ENCODE data around the gene AUTS2.

AUTS2 gene

GRCh38 chr7:69820479-69821192, 222.4 kb downstream of the AUTS2 start:
- DNase-seq (ENCODE audit: low read depth) = no peak
- no peak overlapping the region for H3K4me3 ChIP-seq (ENCODE audit: low read length)
- no peak for TF ChIP-seq CTCF (conservative IDR thresholded peaks at IDR 0.05; ENCODE audit: low read depth, low read length)

- TF ChIP-seq CTCF (conservative IDR thresholded peaks at IDR 0.05; ENCODE audit: low read depth, low read length) = no peak
- no peak for DNase-seq (ENCODE audit: low read depth)
- no peak overlapping the region for H3K4me3 ChIP-seq (ENCODE audit: low read length)
Measured at GRCh38 chr7:69822386-69822785, 224.1 kb downstream of the AUTS2 start.

GRCh38 chr7:69823151-69823744, 225.0 kb downstream of the AUTS2 start:
- H3K4me3 ChIP-seq (ENCODE audit: low read length) = no peak overlapping the region
- no peak for DNase-seq (ENCODE audit: low read depth)
- no peak for TF ChIP-seq CTCF (conservative IDR thresholded peaks at IDR 0.05; ENCODE audit: low read depth, low read length)

DNA sequence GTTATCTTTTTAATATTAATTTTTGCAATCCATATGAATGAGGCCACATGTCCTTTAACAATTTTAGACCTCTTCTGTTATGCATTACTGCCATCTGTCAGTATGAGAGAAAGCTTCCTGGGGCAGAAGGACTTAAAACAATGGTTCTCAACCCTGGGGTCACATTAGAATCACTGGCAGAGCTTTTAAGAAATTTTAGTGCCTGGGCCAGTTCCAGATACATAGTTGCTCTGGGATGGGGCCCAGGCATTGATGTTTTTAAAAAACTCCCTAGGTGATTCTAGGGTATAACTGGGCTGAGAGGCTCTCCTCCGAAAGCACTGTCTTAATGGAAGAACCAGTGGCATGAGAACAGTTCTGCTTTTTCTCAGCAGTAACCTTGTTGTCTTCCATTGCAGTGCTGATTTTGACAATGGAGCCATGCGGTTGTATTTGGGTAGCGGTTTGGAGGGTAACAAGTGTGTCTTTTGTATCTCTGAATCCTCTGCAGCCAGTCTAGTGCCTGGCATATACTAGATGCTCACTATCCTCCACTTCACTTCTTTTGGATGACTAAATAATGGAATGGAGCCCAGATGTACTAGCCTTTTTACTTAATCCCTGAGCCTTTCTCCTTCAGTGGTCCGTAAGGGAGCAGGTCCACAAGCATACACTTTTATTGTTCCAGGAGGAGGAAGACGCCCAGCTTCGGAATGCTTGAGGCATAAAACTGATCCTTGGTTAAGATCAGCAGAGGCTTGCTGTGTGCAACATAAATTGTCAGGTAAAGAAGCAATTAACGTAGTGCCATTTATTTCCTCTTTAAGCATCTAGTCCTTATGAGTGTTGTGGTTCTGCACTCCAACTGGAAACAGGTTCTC, 227.1 kb downstream of the AUTS2 start:
- no peak for DNase-seq (ENCODE audit: low read depth)
- H3K4me3 ChIP-seq (ENCODE audit: low read length) = no peak overlapping the region
- TF ChIP-seq CTCF (conservative IDR thresholded peaks at IDR 0.05; ENCODE audit: low read depth, low read length) = no peak

DNA sequence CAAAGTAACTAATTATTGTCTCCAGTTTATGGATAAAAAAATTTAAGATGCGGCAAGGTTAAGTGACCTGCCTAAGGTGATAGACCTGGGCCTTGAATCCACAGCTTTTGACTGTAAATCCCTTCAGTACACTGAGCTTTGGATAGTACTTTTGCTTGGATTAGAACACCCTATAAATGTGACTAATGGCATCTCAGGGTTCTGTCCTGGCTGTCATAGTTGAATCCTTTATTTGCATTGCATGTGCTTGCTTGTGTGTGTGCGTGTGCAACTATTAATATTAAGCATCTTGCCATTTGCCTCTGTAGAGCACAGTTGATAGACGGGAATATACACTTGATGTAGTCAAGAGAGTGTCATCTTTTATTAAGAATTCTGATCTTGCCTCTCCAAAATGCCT, 228.0 kb downstream of the AUTS2 start:
- no peak overlapping the region for H3K4me3 ChIP-seq (ENCODE audit: low read length)
- no peak for TF ChIP-seq CTCF (conservative IDR thresholded peaks at IDR 0.05; ENCODE audit: low read depth, low read length)
- no peak for DNase-seq (ENCODE audit: low read depth)

DNA sequence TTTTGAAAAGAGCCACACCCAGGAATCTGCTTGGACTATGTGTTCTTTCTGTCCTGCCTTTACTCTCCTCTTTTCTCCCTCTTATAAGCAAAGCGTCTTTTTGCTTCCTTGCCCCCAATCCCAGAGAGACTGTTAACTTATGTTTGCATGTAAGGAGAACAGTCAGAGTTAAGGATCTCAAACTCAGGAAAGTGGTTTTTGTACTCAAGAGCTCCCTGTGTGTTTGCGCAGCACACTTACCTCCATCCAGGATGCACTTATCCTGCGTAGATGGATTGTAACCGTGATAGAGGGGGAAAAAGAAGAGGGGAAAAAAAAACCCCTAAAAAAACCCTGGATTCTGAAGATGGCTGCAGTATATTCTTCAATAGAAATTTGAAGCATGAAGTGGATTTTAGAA, 228.9 kb downstream of the AUTS2 start:
- TF ChIP-seq CTCF (conservative IDR thresholded peaks at IDR 0.05; ENCODE audit: low read depth, low read length) = no peak
- H3K4me3 ChIP-seq (ENCODE audit: low read length) = no peak overlapping the region
- DNase-seq (ENCODE audit: low read depth) = no peak
